ENCODE measurements around the gene NLRC5. TPM values are rescaled to one million over a fixed set of nuclear protein-coding genes. Genes with fewer than 3 reads are reported as not detected.

NLRC5 gene
- total and polyA plus RNA-seq, 9 of the 15 experiments (the other 6 are each of a cell fraction or from before 2014, with no cell fraction given): 0.59 to 0.71 TPM; not detected in 7

- TF ChIP-seq NKRF (IDR thresholded peaks at IDR 0.05; ENCODE audit: borderline replicate concordance) (no peak), SAFB2 (IDR thresholded peaks at IDR 0.05; ENCODE audit: borderline replicate concordance, low read depth, low read length, severe bottlenecking) (no peak), CBX1 (IDR thresholded peaks at IDR 0.05; ENCODE audit: low read depth) (peak; percentile 68; the same call in 1 of the 2 replicates), POLR3G (IDR thresholded peaks at IDR 0.05; ENCODE audit: extremely low read depth, insufficient read length, insufficient replicate concordance) (no peak), MYNN (IDR thresholded peaks at IDR 0.05) (no peak), MYNN (CRISPR knock-in tag; IDR thresholded peaks at IDR 0.05) (no peak), ARHGAP35 (IDR thresholded peaks at IDR 0.05; ENCODE audit: partially characterized antibody) (no peak), CHD4 (IDR thresholded peaks at IDR 0.05; ENCODE audit: insufficient read depth, insufficient replicate concordance, low read depth, low read length, poor library complexity, severe bottlenecking) (peak; percentile 52), SIRT6 (IDR thresholded peaks at IDR 0.05; ENCODE audit: low read depth, low read length) (no peak), ELK3 (CRISPR knock-in tag; IDR thresholded peaks at IDR 0.05) (no peak)
Measured at GRCh38 chr16:57130950-57131321, 141.6 kb downstream of the NLRC5 start (continued).
